Activated CD4-positive, alpha-beta memory T cell treated with anti-CD3 and anti-CD28 coated beads for 36 hours (primary cell): ENCODE data around the gene KRTAP10-12. TPM values are rescaled to one million over a fixed set of nuclear protein-coding genes. Genes with fewer than 3 reads are reported as not detected.

ENCODE experiments used
- CTCF ChIA-PET: fragments of 350-600 bp; sonication (Branson Sonifier 250); formaldehyde crosslinking; loops from one replicate; lab custom pipeline; 2021; ENCODE audit warnings: antibody characterized with exemption, inconsistent platforms; lab: Charles Lee
- POLR2A ChIA-PET: fragments of 350-600 bp; sonication (Branson Sonifier 250); formaldehyde crosslinking; loops from one replicate; lab custom pipeline; 2021; ENCODE audit warnings: antibody characterized with exemption; lab: Charles Lee
- DNase-seq: peaks from one replicate; pipeline ENCODE4 v3.0.0-alpha.2; 2020
- H3K27ac Mint-ChIP-seq: one replicate; pipeline ENCODE4 v1.8.0; 2021; ENCODE audit warnings: mixed read lengths
- H3K27me3 Mint-ChIP-seq: one replicate; pipeline ENCODE4 v1.8.0; 2021; ENCODE audit warnings: mixed read lengths
- H3K36me3 Mint-ChIP-seq: one replicate; pipeline ENCODE4 v1.8.0; 2021; ENCODE audit warnings: mixed read lengths
- H3K4me1 Mint-ChIP-seq: one replicate; pipeline ENCODE4 v1.8.0; 2021; ENCODE audit warnings: low read depth, mixed read lengths
- H3K4me3 Mint-ChIP-seq: one replicate; pipeline ENCODE4 v1.8.0; 2021; ENCODE audit warnings: mild to moderate bottlenecking, mixed read lengths
- H3K9me3 Mint-ChIP-seq: one replicate; pipeline ENCODE4 v1.8.0; 2021; ENCODE audit warnings: mixed read lengths
- intact Hi-C: fragments of 100-400 bp; cut with micrococcal nuclease; formaldehyde crosslinking; loops from one replicate; pipeline ENCODE4 v1.15.1; 2023
- total RNA-seq, 2 experiments: library from RNA; stranded (reverse); gene quantifications; one replicate each; pipeline ENCODE4 v1.2.3, GENCODE V29; 2021

Gene KRTAP10-12
- total RNA-seq, 2 experiments from 2014 or later, result not detected

DNA sequence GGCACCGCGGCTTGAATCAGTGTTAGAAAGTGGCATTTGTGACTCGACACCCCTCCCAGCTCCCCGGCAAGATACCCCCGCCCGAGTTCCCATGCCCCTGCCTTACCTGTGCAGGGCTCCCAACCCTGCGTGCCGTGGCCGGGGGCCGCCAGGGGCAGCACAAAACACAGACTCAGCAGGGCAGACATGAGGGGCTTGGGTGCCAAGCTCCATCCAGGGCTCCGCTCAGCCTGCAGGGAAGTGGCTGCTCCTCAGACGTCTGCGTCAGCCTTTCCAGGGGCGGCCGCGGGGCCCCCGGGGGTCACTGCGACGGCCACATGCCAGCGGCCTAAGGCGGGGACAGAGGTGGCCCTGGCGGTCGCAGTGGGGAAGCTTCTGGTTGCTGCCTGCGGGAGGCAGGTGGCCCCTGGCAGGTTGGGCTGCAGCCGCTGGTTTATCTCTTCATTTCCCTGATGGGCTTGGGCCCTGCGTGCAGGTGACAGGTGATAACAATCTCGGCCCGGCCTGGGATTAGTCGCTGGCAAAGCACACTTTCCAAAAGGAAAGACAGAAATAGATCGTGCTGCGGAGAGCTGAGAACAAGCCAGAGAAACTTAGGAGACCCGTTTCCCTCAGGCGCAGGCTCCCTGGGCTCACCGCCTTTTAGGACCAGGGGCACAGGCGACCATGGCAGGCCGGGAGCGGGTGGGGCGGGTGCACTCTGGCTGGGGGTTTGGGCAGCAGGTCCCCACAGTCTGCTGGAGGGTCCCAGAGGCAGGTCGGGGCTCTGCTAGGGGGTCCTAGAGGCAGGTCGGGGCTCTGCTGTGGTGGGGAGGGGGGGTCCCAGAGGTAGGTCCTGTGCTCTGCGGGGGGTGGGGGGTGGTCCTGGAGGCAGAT is 14.6 kb downstream of the KRTAP10-12 start, which contains the start of gene TSPEAR:
TSPEAR (minus strand) TSS at position 246 of the 876 bp plus-strand sequence; CDS start at position 188, 58 bp downstream.
- CTCF ChIA-PET, result no interaction called here
- Mint-ChIP-seq H3K4me3 (no peak within 1 kb of the TSS), H3K27ac (no peak within 1 kb of the TSS), H3K27me3 (peaks cover 78% of the 10 kb centered on the region), H3K9me3 (no peaks in the 10 kb centered on the region), H3K36me3 (no peaks in the 10 kb centered on the region), H3K4me1 (peaks cover 34% of the 10 kb centered on the region)
- intact Hi-C loops, result no loop called here
- peak; percentile 10 for DNase-seq
- POLR2A ChIA-PET, result no interaction called here

DNA sequence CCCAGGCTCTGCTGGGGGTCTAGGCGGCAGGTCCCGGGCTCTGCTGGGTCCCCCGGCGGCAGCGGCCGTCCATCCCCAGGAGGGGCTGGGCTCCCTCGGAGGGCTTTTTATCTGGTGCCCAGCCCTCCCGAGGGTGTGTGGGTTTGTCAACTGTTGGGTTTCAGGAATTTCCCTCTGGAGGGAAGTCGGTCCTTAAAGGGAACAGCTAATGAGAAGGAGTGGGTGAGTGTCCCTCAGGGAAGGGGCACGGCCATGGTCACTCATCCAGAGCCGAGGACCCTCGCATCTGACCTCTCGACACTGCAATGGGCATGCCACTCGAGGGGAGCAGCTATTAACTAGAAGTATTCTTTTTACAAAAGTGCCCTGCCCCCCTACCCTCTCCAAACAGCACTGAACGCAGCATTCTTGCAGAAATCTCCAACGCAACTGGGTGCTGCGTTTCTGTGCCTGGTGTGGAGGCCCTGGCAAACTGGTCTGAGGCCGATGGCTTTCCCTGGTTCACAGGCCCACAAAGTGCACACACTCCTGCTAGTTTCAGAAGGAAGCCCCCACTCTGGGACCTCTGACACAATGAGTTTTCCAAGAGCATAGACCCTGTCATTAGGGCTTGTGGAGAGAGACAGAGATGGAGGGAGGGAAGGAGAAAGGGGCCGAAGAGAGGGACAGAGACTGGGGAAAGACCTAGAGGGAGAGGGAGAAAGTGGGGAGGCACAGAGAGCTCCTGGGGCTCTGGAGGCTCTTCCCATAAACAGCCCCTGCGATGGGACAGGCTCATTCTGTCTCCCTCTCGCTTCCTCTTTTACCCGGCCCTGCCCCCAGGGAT is 15.4 kb downstream of the KRTAP10-12 start:
- ChIA-PET CTCF (no interaction called here), POLR2A (no interaction called here)
- H3K4me3 Mint-ChIP-seq, result no peak overlapping the region
- DNase-seq, result no peak
- H3K9me3 Mint-ChIP-seq, result no peaks in the 10 kb centered on the region
- no peak overlapping the region for H3K27ac Mint-ChIP-seq
- H3K27me3 Mint-ChIP-seq, result peaks cover 72% of the 10 kb centered on the region
- intact Hi-C loops, result no loop called here
- H3K36me3 Mint-ChIP-seq, result no peaks in the 10 kb centered on the region
- H3K4me1 Mint-ChIP-seq, result peaks cover 34% of the 10 kb centered on the region

DNA sequence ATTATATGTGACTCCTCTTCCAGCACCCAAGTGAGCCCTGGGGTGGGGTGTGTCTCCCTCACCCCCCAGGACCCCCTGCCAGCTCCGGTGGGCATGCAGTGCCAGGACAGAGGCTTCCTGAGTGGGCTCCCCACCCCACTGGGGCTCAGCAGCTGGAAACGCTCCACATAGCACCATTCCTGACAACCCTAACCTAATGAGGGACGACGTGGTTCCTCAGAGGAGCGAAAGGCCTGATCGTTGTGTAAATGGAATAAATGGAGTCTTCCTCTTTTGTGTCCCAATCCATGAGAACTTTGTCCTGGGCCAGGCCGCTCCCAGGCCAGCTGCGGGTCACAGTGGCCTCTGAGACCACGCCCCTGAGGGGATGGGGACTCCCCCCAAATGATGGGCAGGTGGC is 16.2 kb downstream of the KRTAP10-12 start:
- no peaks in the 10 kb centered on the region for H3K36me3 Mint-ChIP-seq
- H3K4me1 Mint-ChIP-seq, result peaks cover 32% of the 10 kb centered on the region
- no peak for DNase-seq
- H3K9me3 Mint-ChIP-seq, result no peaks in the 10 kb centered on the region
- POLR2A ChIA-PET, result no interaction called here
- no peak overlapping the region for H3K4me3 Mint-ChIP-seq
- H3K27me3 Mint-ChIP-seq, result peaks cover 65% of the 10 kb centered on the region
- intact Hi-C loops, result no loop called here
- H3K27ac Mint-ChIP-seq, result no peak overlapping the region
- CTCF ChIA-PET, result interaction anchor here (0.6 kb wide), 1 partner anchor 738 kb away, joined by 3 read pairs; no protein-coding TSS in a partner anchor

DNA sequence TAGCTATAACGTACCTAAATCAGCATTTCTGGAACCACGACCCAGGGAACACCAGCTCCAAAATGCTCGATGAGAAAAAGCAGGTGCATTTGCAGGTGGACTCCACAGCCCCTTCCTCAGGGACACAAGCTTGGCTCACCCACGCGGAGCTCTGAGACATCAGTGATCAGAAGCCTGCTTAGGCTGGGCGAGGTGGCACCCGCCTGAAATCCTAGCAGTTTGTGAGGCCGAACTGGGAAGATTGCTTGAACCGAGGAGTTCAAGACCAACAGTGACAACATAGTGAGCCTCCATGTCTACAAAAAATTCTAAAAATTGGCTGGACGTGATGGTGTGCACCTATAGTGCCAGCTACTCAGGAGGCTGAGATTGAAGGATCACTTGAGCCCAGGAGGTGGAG is 16.9 kb downstream of the KRTAP10-12 start:
- peaks cover 58% of the 10 kb centered on the region for H3K27me3 Mint-ChIP-seq
- H3K9me3 Mint-ChIP-seq, result no peaks in the 10 kb centered on the region
- POLR2A ChIA-PET, result no interaction called here
- H3K4me3 Mint-ChIP-seq, result no peak overlapping the region
- CTCF ChIA-PET, result no interaction called here
- no peak for DNase-seq
- no peak overlapping the region for H3K27ac Mint-ChIP-seq
- H3K4me1 Mint-ChIP-seq, result peaks cover 28% of the 10 kb centered on the region
- intact Hi-C loops, result no loop called here
- no peaks in the 10 kb centered on the region for H3K36me3 Mint-ChIP-seq

DNA sequence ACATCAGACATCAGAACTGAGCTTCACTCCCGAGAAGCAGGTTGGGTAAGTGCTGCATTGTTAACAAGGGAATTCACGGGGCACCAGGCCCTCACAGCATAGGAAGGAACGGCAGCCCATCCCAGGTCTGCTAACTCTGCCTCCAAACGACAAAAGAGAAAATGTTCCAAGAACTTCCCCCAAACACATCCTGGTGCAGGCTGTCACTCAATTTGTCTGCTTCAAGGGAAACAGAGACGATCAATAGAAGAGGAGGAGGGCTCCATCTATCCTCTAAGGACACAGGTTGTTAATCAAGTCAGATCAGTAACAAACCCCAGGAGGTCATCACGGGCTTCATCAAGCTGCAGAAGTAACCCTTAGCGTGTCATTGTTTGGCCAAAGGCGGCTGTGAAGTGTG is 17.9 kb downstream of the KRTAP10-12 start:
- ChIA-PET CTCF (no interaction called here), POLR2A (no interaction called here)
- Mint-ChIP-seq H3K27ac (no peak overlapping the region), H3K36me3 (no peaks in the 10 kb centered on the region), H3K4me3 (no peak overlapping the region), H3K27me3 (peaks cover 49% of the 10 kb centered on the region), H3K9me3 (no peaks in the 10 kb centered on the region), H3K4me1 (peaks cover 20% of the 10 kb centered on the region)
- intact Hi-C loops, result no loop called here
- no peak for DNase-seq

DNA sequence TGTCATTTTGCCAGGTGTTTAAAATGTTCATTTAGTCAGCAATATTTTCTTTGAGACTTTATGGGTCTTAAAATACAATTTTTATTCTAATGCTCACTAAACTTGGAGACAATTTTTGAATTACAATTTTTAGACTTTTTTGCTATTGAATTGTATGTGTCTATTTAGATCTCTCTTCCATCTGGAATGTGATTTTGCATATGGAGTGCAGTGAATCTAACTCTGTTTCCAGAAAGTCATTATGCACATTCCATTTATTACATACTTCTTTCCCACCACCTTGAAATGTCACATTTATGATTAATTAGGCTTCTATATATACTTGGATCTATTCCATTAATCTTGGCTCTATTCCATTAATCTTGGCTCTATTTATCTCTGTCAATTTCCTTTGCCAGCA is 20.0 kb downstream of the KRTAP10-12 start:
- Mint-ChIP-seq H3K27me3 (peaks cover 33% of the 10 kb centered on the region), H3K9me3 (no peaks in the 10 kb centered on the region), H3K4me1 (peaks cover 6% of the 10 kb centered on the region), H3K4me3 (no peak overlapping the region), H3K27ac (no peak overlapping the region), H3K36me3 (no peaks in the 10 kb centered on the region)
- intact Hi-C loops, result no loop called here
- ChIA-PET CTCF (no interaction called here), POLR2A (no interaction called here)
- DNase-seq, result no peak

DNA sequence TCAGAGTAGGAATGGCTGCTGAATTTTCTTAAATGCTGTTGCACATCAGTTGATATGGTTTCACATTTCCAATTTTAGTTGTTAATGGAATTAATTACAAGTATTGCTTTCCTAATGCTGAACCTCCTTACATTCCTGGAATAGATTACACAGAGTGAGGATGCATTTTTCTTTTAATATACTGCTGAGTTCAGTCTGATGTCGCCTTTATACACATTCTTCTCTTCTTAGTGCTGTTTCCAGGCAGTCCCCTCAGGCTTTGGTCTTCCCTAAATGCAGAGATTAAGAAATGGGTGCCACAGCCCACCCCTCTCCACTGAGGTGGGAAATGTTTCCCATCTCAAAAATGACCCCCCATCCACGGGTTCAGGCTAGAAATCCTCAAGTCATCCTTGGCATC is 21.1 kb downstream of the KRTAP10-12 start:
- CTCF ChIA-PET, result no interaction called here

DNA sequence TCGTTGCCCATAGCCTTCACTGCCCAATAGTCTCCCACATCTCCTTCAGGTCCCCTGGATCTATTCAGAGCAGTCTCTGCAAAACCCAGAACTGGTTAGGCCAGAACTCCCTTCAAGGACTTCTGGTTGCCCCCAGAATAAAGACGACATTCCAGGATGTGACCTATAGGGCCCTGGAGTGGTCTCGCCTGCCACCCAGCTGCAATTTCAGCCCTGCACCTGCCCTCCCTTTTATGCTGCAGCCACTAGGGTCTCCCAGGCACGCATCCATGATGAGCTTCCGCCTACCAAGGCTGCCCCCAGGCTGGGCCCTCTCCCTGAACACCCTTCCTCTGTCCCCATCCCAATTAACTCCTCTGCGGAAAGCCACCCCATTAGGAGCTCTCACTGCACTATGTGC is 21.6 kb downstream of the KRTAP10-12 start:
- H3K27ac Mint-ChIP-seq, result no peak overlapping the region
- CTCF ChIA-PET, result no interaction called here
- peaks cover 29% of the 10 kb centered on the region for H3K27me3 Mint-ChIP-seq
- POLR2A ChIA-PET, result no interaction called here
- H3K4me1 Mint-ChIP-seq, result peaks cover 12% of the 10 kb centered on the region
- no peak overlapping the region for H3K4me3 Mint-ChIP-seq
- H3K36me3 Mint-ChIP-seq, result no peaks in the 10 kb centered on the region
- H3K9me3 Mint-ChIP-seq, result no peaks in the 10 kb centered on the region
- intact Hi-C loops, result no loop called here
- no peak for DNase-seq

More for the DNA sequence above, 21.1 kb downstream of the KRTAP10-12 start:
- POLR2A ChIA-PET, result no interaction called here
- Mint-ChIP-seq H3K9me3 (no peaks in the 10 kb centered on the region), H3K4me3 (no peak overlapping the region), H3K36me3 (no peaks in the 10 kb centered on the region), H3K27me3 (peaks cover 32% of the 10 kb centered on the region), H3K27ac (no peak overlapping the region), H3K4me1 (peaks cover 10% of the 10 kb centered on the region)
- intact Hi-C loops, result no loop called here
- DNase-seq, result no peak

DNA sequence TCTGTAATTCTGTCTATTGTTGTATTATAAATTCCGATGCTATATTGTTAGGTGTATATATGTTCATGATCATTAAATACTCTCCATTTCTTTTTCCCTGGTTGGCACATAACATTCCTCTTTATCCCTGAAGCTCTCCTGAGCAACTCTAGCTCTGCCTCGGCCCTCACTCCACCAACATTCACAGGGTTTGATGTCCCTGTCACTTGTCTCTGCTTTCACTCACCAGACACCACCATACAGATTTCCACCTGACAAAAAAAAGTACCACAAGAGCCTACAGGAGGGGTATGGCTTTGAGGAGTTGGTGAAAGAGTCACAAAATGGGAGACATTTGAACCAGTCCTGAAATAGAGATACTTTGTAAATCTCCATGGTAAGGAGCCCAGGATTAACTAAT is 23.2 kb downstream of the KRTAP10-12 start:
- CTCF ChIA-PET, result interaction anchor here (1.2 kb wide), 1 partner anchor 22 kb away, joined by 4 read pairs; no protein-coding TSS in a partner anchor
- peaks cover 20% of the 10 kb centered on the region for H3K27me3 Mint-ChIP-seq
- intact Hi-C loops, result no loop called here
- POLR2A ChIA-PET, result no interaction called here
- no peak overlapping the region for H3K27ac Mint-ChIP-seq
- no peak overlapping the region for H3K4me3 Mint-ChIP-seq
- DNase-seq, result no peak
- H3K9me3 Mint-ChIP-seq, result no peaks in the 10 kb centered on the region
- no peaks in the 10 kb centered on the region for H3K36me3 Mint-ChIP-seq
- peaks cover 10% of the 10 kb centered on the region for H3K4me1 Mint-ChIP-seq

DNA sequence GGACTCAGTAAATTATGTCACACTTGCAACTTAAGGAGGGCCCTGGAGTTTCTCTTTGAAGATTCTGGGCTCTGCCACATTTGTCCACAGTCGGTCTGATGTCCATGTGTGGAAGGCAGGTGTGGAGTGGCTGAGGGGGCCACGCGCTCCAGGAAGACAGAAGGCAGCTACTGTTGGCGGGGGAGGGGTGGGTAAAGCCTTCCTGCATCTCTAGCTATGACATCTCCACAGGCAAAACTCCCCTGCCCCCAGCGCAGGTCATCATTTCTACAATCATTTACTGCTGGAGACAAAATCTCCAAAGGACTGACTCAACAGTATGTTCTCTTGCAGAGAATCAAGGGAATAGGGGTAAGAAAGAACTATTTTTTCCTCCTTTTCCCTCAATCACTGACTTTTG is 25.8 kb downstream of the KRTAP10-12 start:
- H3K4me3 Mint-ChIP-seq, result no peak overlapping the region
- POLR2A ChIA-PET, result interaction anchor here (1.3 kb wide), 1 partner anchor 13 kb away, joined by 4 read pairs; no protein-coding TSS in a partner anchor

DNA sequence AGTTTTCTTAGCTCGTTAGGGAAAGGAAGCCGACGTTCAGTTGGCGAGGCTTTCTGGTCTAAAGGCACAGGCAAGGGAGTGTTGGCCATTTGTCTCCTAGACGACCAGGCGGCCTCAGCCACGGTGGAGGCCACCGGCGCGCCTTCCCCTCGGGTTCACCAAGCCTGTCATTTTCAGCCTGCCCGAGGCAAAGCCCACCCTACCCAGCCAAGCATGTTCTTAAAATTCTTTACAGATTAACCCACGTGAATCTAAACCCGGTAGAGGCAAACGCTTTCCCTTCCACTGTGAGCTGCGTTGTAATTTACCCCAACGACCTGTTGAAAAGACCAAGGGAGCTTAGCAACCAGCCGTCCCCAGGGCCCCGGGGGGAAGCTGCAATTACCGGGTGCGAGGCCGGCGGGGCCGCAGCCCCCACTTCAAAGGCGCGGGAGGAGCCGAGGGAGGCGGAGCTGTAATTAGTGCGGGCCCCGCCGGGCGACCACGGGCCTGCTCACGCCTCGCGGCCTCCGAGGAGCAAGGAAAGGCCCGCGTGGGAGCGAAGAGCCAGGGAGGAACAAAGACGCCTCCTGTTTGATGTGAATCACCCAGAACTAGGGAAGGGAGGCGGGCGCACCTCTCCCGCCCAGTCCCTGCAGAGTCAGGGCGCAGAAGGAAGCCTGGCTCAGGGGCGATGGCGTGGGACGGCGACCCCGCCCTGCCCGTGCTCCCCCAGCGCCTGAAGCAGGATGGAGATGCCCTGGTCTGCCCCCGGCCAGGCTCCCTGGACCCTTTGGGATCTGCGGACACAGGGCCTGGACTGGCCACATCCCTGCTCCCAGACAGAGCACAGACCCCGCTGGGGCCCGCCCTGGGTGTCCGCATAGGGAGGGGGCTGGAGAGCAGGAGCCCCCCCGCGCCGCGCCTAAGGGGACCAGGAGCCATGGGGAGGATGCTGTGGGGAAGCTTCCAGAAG is 26.5 kb downstream of the KRTAP10-12 start:
- peaks cover 26% of the 10 kb centered on the region for H3K27me3 Mint-ChIP-seq
- no peak for DNase-seq
- no peaks in the 10 kb centered on the region for H3K36me3 Mint-ChIP-seq
- H3K4me1 Mint-ChIP-seq, result peaks cover 10% of the 10 kb centered on the region
- H3K4me3 Mint-ChIP-seq, result peak overlapping the region; percentile 23
- ChIA-PET CTCF (interaction anchor here (1.3 kb wide), 1 partner anchor 213 kb away, joined by 3 read pairs; no protein-coding TSS in a partner anchor), POLR2A (interaction anchor here (1.3 kb wide), 1 partner anchor 14 kb away, joined by 4 read pairs; no protein-coding TSS in a partner anchor)
- no peak overlapping the region for H3K27ac Mint-ChIP-seq
- intact Hi-C loops, result no loop called here
- no peaks in the 10 kb centered on the region for H3K9me3 Mint-ChIP-seq

More for the DNA sequence above, 25.8 kb downstream of the KRTAP10-12 start:
- no peak for DNase-seq
- peaks cover 22% of the 10 kb centered on the region for H3K27me3 Mint-ChIP-seq
- H3K4me1 Mint-ChIP-seq, result peaks cover 10% of the 10 kb centered on the region
- intact Hi-C loops, result no loop called here
- CTCF ChIA-PET, result interaction anchor here (1.3 kb wide), 1 partner anchor 212 kb away, joined by 3 read pairs; no protein-coding TSS in a partner anchor
- H3K27ac Mint-ChIP-seq, result no peak overlapping the region
- no peaks in the 10 kb centered on the region for H3K36me3 Mint-ChIP-seq
- no peaks in the 10 kb centered on the region for H3K9me3 Mint-ChIP-seq
